IMR-90 (cell line): ENCODE data around the gene ANGPTL7. TPM values are rescaled to one million over a fixed set of nuclear protein-coding genes. Genes with fewer than 3 reads are reported as not detected.

ENCODE experiments used
- ATAC-seq: fragments of 200-7000 bp; cut with Tn5 transposase; 2 replicates; pipeline ENCODE4 v1.9.1; 2020; ENCODE audit warnings: low read depth, mild to moderate bottlenecking, moderate library complexity
- BruUV-seq: library from RNA; stranded (reverse); fragments of 400-500 nt; replicated peaks from 2 replicates; lab custom pipeline; 2021; lab: Mats Ljungman, UMichigan
- CTCF ChIA-PET: fragments of 300-600 bp; formaldehyde crosslinking; extraction: SDS; loops from one replicate; lab custom pipeline; 2021; ENCODE audit warnings: antibody characterized with exemption; lab: Yijun Ruan, JAX
- POLR2A ChIA-PET: fragments of 300-600 bp; sonication (Branson Sonifier 250); formaldehyde crosslinking; loops from one replicate; lab custom pipeline; 2022; ENCODE audit warnings: antibody characterized with exemption; ENCODE audit not compliant: unreplicated experiment; lab: Charles Lee
- DNase-seq: peaks from one replicate; pipeline ENCODE4 v3.0.0; 2013
- H2AFZ ChIP-seq: replicated peaks from 2 replicates; pipeline ENCODE3; 2013; ENCODE audit warnings: low read length, mild to moderate bottlenecking; ENCODE audit not compliant: poor library complexity
- H2AK5ac ChIP-seq: 2 replicates; pipeline ENCODE4 v1.6.1; 2013; ENCODE audit warnings: low read depth, low read length, inconsistent platforms
- H2AK9ac ChIP-seq: replicated peaks from 2 replicates; pipeline ENCODE3; 2013; ENCODE audit warnings: mild to moderate bottlenecking, low read depth, low read length, moderate library complexity; ENCODE audit not compliant: poor library complexity
- H2BK120ac ChIP-seq: 2 replicates; pipeline ENCODE4 v1.6.1; 2013; ENCODE audit warnings: low read depth, low read length, inconsistent platforms
- H2BK15ac ChIP-seq: 3 replicates; pipeline ENCODE4 v1.6.1; 2013; ENCODE audit warnings: low read depth, low read length, inconsistent platforms
- H2BK20ac ChIP-seq: 2 replicates; pipeline ENCODE4 v1.6.1; 2013; ENCODE audit warnings: low read depth, mild to moderate bottlenecking, inconsistent platforms, low read length, moderate library complexity
- H2BK5ac ChIP-seq: 2 replicates; pipeline ENCODE4 v1.6.1; 2013; ENCODE audit warnings: mild to moderate bottlenecking, low read depth, low read length, inconsistent platforms; ENCODE audit not compliant: poor library complexity, severe bottlenecking
- H3K14ac ChIP-seq: replicated peaks from 2 replicates; pipeline ENCODE4 v1.6.1; 2013; ENCODE audit warnings: low read depth, low read length, inconsistent platforms
- H3K18ac ChIP-seq: 2 replicates; pipeline ENCODE4 v1.6.1; 2013; ENCODE audit warnings: low read depth, low read length, control low read depth
- H3K23ac ChIP-seq: 2 replicates; pipeline ENCODE4 v1.6.1; 2013; ENCODE audit warnings: low read depth, low read length, inconsistent platforms
- H3K27ac ChIP-seq: 2 replicates; pipeline ENCODE4 v1.5.1; 2013; ENCODE audit warnings: mild to moderate bottlenecking, control low read depth, low read length; ENCODE audit not compliant: insufficient read depth
- H3K27me3 ChIP-seq: 2 replicates; pipeline ENCODE4 v1.6.1; 2013; ENCODE audit warnings: low read length; ENCODE audit not compliant: control insufficient read depth, insufficient read depth
- H3K36me3 ChIP-seq: 2 replicates; pipeline ENCODE4 v1.6.1; 2013; ENCODE audit warnings: low read length, mixed read lengths; ENCODE audit not compliant: control insufficient read depth, insufficient read depth
- H3K4ac ChIP-seq: 2 replicates; pipeline ENCODE4 v1.6.1; 2013; ENCODE audit warnings: low read depth, low read length, inconsistent platforms
- H3K4me1 ChIP-seq: 2 replicates; pipeline ENCODE4 v1.6.1; 2013; ENCODE audit warnings: low read length, mixed read lengths; ENCODE audit not compliant: control insufficient read depth, insufficient read depth
- H3K4me2 ChIP-seq: 2 replicates; pipeline ENCODE4 v1.6.1; 2013; ENCODE audit warnings: low read depth, mild to moderate bottlenecking, control low read depth, low read length, moderate library complexity
- H3K4me3 ChIP-seq: 2 replicates; pipeline ENCODE4 v1.5.1; 2013; ENCODE audit warnings: low read depth, mild to moderate bottlenecking, control low read depth, low read length, moderate library complexity; ENCODE audit not compliant: insufficient read depth
- H3K56ac ChIP-seq: 2 replicates; pipeline ENCODE4 v1.6.1; 2013; ENCODE audit warnings: low read length, inconsistent platforms; ENCODE audit not compliant: insufficient read depth; ENCODE audit errors: extremely low read depth
- H3K79me1 ChIP-seq, 2 experiments: 2 replicates each; pipeline ENCODE4 v1.6.1; 2013; ENCODE audit warnings: low read length in 2 of 2, inconsistent platforms in 1 of 2, low read depth in 1 of 2
- H3K9ac ChIP-seq: 2 replicates; pipeline ENCODE4 v1.6.1; 2013; ENCODE audit warnings: low read depth, low read length, control low read depth
- H3K9me1 ChIP-seq: 2 replicates; pipeline ENCODE4 v1.6.1; 2013; ENCODE audit warnings: low read length, inconsistent platforms; ENCODE audit not compliant: insufficient read depth
- H3K9me3 ChIP-seq: 2 replicates; pipeline ENCODE4 v1.6.1; 2013; ENCODE audit warnings: low read length; ENCODE audit not compliant: control insufficient read depth, insufficient read depth
- H4K20me1 ChIP-seq: 2 replicates; pipeline ENCODE4 v1.6.1; 2013; ENCODE audit warnings: low read length, inconsistent platforms; ENCODE audit not compliant: insufficient read depth
- H4K5ac ChIP-seq: 2 replicates; pipeline ENCODE4 v1.6.1; 2013; ENCODE audit warnings: mild to moderate bottlenecking, low read depth, low read length, control low read depth
- H4K8ac ChIP-seq, 2 experiments: 2 replicates each; pipeline ENCODE4 v1.6.1; 2013; ENCODE audit warnings: low read depth in 2 of 2, low read length in 2 of 2, control low read depth in 1 of 2, inconsistent platforms in 1 of 2
- H4K91ac ChIP-seq: 2 replicates; pipeline ENCODE4 v1.6.1; 2013; ENCODE audit warnings: low read depth, low read length, inconsistent platforms; ENCODE audit not compliant: insufficient read depth
- FOS ChIP-seq: fragments of 150-350 bp; IDR thresholded peaks from 2 replicates; pipeline ENCODE4 v1.6.1; 2016; ENCODE audit warnings: low read depth, low read length
- MAFK ChIP-seq: IDR thresholded peaks from 2 replicates; pipeline ENCODE4 v1.6.1; 2012; ENCODE audit warnings: low read depth, low read length, improper control_type of control experiment
- MAZ ChIP-seq: IDR thresholded peaks from 2 replicates; pipeline ENCODE4 v1.6.1; 2012; ENCODE audit warnings: low read depth, mild to moderate bottlenecking, low read length, improper control_type of control experiment, moderate library complexity, borderline replicate concordance
- POLR2A ChIP-seq: IDR thresholded peaks from 2 replicates; pipeline ENCODE4 v1.6.1; 2012; ENCODE audit warnings: mild to moderate bottlenecking, low read depth, low read length
- RFX5 ChIP-seq: IDR thresholded peaks from 2 replicates; pipeline ENCODE4 v1.8.0; 2012; ENCODE audit warnings: low read depth, mild to moderate bottlenecking, low read length, moderate library complexity
- SMC3 ChIP-seq: fragments of 150-350 bp; IDR thresholded peaks from 2 replicates; pipeline ENCODE4 v1.6.1; 2016; ENCODE audit warnings: low read depth, mild to moderate bottlenecking, antibody characterized with exemption, low read length, moderate library complexity
- USF2 ChIP-seq: fragments of 150-350 bp; IDR thresholded peaks from 2 replicates; pipeline ENCODE4 v1.6.1; 2017; ENCODE audit warnings: mild to moderate bottlenecking, antibody characterized with exemption, low read length, low read depth
- WGBS, 2 experiments: methylation state at CpG; one replicate each; pipeline versions ENCODE4 v1.1.5 to v1.1.7; 2013; ENCODE audit warnings: missing lambda C conversion rate in 2 of 2; ENCODE audit not compliant: insufficient read length in 1 of 2; ENCODE audit errors: extremely low coverage in 2 of 2; 5-methylcytosine and 5-hydroxymethylcytosine counted together
- dilution Hi-C: fragments of 300-500 bp; cut with HindIII; formaldehyde crosslinking; loops from one replicate; pipeline ENCODE4 v1.14.3; 2018; ENCODE audit warnings: low sequenced_read_pairs; ENCODE audit not compliant: unreplicated experiment
- in situ Hi-C: fragments of 300-500 bp; cut with MboI; formaldehyde crosslinking; loops from 3 replicates; pipeline ENCODE4 v1.14.3; 2019; ENCODE audit warnings: low sequenced_read_pairs, inconsistent platforms, mixed read lengths
- intact Hi-C: fragments of 100-400 bp; cut with micrococcal nuclease; formaldehyde crosslinking; loops from 2 replicates; pipeline ENCODE4 v1.10.0; 2022
- polyA plus RNA-seq, 3 experiments: library from polyadenylated mRNA; depleted of rRNA; stranded (reverse); fragments of >200 nt; gene quantifications; 2 replicates each; pipeline ENCODE4 v1.2.3, GENCODE V29; 2012; ENCODE audit warnings: low replicate concordance in 1 of 3
- total RNA-seq: library from RNA; depleted of rRNA; stranded (reverse); fragments of >200 nt; gene quantifications from 2 replicates; pipeline ENCODE4 v1.2.3, GENCODE V29; 2012

ANGPTL7 gene
- total and polyA plus RNA-seq, 2 of the 4 experiments (the other 2 are of a cell fraction), result under 0.01 TPM; not detected in 1

GRCh38 chr1:11156441-11156840, 32.7 kb upstream of the ANGPTL7 start:
- Histone ChIP-seq H3K4me2 (no peak overlapping the region), H3K27ac (no peak overlapping the region), H4K20me1 (peaks cover 4% of the 10 kb centered on the region; the same call in 1 of the 2 replicates), H3K18ac (no peak overlapping the region), H2AK5ac (no peak overlapping the region), H2AK9ac (no peak overlapping the region), H3K27me3 (no peaks in the 10 kb centered on the region), H4K91ac (no peak overlapping the region), H2AFZ (no peak overlapping the region), H3K23ac (no peak overlapping the region), H2BK20ac (no peak overlapping the region), H3K4ac (no peak overlapping the region), H3K14ac (no peak overlapping the region), H3K36me3 (peaks cover 5% of the 10 kb centered on the region), H3K4me3 (no peak overlapping the region), H3K79me1 (peaks cover 5 to 10% of the 10 kb centered on the region in 2 experiments; a peak in 3 of 4 replicates), H4K5ac (no peak overlapping the region), H3K9me1 (peaks cover 13% of the 10 kb centered on the region; the same call in 1 of the 2 replicates), H3K56ac (no peak overlapping the region), H2BK5ac (no peak overlapping the region), H2BK120ac (no peak overlapping the region), H4K8ac (no peak overlapping the region), H3K9me3 (no peaks in the 10 kb centered on the region), H3K9ac (no peak overlapping the region), H3K4me1 (peaks cover 16% of the 10 kb centered on the region), H2BK15ac (no peak overlapping the region)
- DNase-seq (no peak), ATAC-seq (no peak)
- no TSS peak for BruUV-seq
- 100% methylated on average over 1 of the region's 3 CpGs; no CpG with 5 or more reads in 1 of the 2 experiments for WGBS, 2 experiments
- dilution Hi-C loops, result no loop called here
- ChIA-PET POLR2A (no interaction called here), CTCF (no interaction called here)
- intact Hi-C loops, result no loop called here
- TF ChIP-seq FOS (no peak), USF2 (no peak), MAFK (no peak), MAZ (no peak), SMC3 (no peak), POLR2A (no peak), RFX5 (no peak)
- in situ Hi-C loops, result no loop called here
